ENCODE measurements around the gene TMEM270. TPM values are rescaled to one million over a fixed set of nuclear protein-coding genes. Genes with fewer than 3 reads are reported as not detected.

TMEM270 gene
- total RNA-seq, 4 donors from 2014 or later: not detected

GRCh38 chr7:73823873-73824592, 36.9 kb upstream of the TMEM270 start:
- no peak for ATAC-seq
- in situ Hi-C loops (cut with MboI; ENCODE audit: low sequenced_read_pairs in 4 of 4): no loop called here
- H3K4me1 ChIP-seq: peaks cover 6 to 10% of the 10 kb centered on the region in 2 donors

GRCh38 chr7:73824986-73825385, 36.0 kb upstream of the TMEM270 start:
- ATAC-seq: no peak

More at GRCh38 chr7:73823873-73824592, 36.9 kb upstream of the TMEM270 start:
- H3K9me3 ChIP-seq: no peaks in the 10 kb centered on the region
- no peak for TF ChIP-seq POLR2A (IDR thresholded peaks at IDR 0.05)
- no peak for TF ChIP-seq CTCF (IDR thresholded peaks at IDR 0.05 in 4 of 5, conservative IDR thresholded peaks at IDR 0.05 in 1 of 5)
- no peak for DNase-seq
- intact Hi-C loops (cut with DNase I; ENCODE audit: low total_unique reads): no loop called here
- H3K27me3 ChIP-seq: no peaks in the 10 kb centered on the region
- H3K27ac ChIP-seq: no peak overlapping the region
- no peak overlapping the region for H3K4me3 ChIP-seq
- no peaks in the 10 kb centered on the region for H3K36me3 ChIP-seq

GRCh38 chr7:73827567-73828106, 33.3 kb upstream of the TMEM270 start:
- peak overlapping the region in 1 of 4 donors; percentile 19 for H3K27ac ChIP-seq
- in situ Hi-C loops (cut with MboI; ENCODE audit: low sequenced_read_pairs in 4 of 4) (no loop called here), intact Hi-C loops (cut with DNase I; ENCODE audit: low total_unique reads) (no loop called here)
- no peaks in the 10 kb centered on the region for H3K36me3 ChIP-seq
- no peak overlapping the region for H3K4me3 ChIP-seq
- TF ChIP-seq CTCF (IDR thresholded peaks at IDR 0.05 in 4 of 5, conservative IDR thresholded peaks at IDR 0.05 in 1 of 5) (no peak), POLR2A (IDR thresholded peaks at IDR 0.05) (no peak)
- peaks cover 6 to 10% of the 10 kb centered on the region in 2 donors for H3K4me1 ChIP-seq
- H3K9me3 ChIP-seq: no peaks in the 10 kb centered on the region
- no peaks in the 10 kb centered on the region for H3K27me3 ChIP-seq
- ATAC-seq (peak; percentile 71 to 75), DNase-seq (peak; percentile 32 to 44)

More at GRCh38 chr7:73824986-73825385, 36.0 kb upstream of the TMEM270 start:
- no peak for TF ChIP-seq POLR2A (IDR thresholded peaks at IDR 0.05)
- TF ChIP-seq CTCF (IDR thresholded peaks at IDR 0.05 in 4 of 5, conservative IDR thresholded peaks at IDR 0.05 in 1 of 5): no peak
- no peak for DNase-seq
- Histone ChIP-seq H3K9me3 (no peaks in the 10 kb centered on the region), H3K27me3 (no peaks in the 10 kb centered on the region), H3K4me1 (peaks cover 6 to 10% of the 10 kb centered on the region in 2 donors), H3K4me3 (no peak overlapping the region), H3K36me3 (no peaks in the 10 kb centered on the region), H3K27ac (no peak overlapping the region)
- intact Hi-C loops (cut with DNase I; ENCODE audit: low total_unique reads): no loop called here
- in situ Hi-C loops (cut with MboI; ENCODE audit: low sequenced_read_pairs in 4 of 4): no loop called here

GRCh38 chr7:73828107-73828803, 32.7 kb upstream of the TMEM270 start:
- peaks cover 6 to 10% of the 10 kb centered on the region in 2 donors for H3K4me1 ChIP-seq
- TF ChIP-seq POLR2A (IDR thresholded peaks at IDR 0.05) (no peak), CTCF (IDR thresholded peaks at IDR 0.05 in 4 of 5, conservative IDR thresholded peaks at IDR 0.05 in 1 of 5) (no peak)
- in situ Hi-C loops (cut with MboI; ENCODE audit: low sequenced_read_pairs in 4 of 4): no loop called here

More at GRCh38 chr7:73828107-73828803, 32.7 kb upstream of the TMEM270 start:
- no peaks in the 10 kb centered on the region for H3K36me3 ChIP-seq
- H3K27me3 ChIP-seq: no peaks in the 10 kb centered on the region
- H3K4me3 ChIP-seq: no peak overlapping the region
- no peaks in the 10 kb centered on the region for H3K9me3 ChIP-seq
- intact Hi-C loops (cut with DNase I; ENCODE audit: low total_unique reads): no loop called here
- ATAC-seq (peak in 1 of 2 donors; percentile 41), DNase-seq (no peak)
- H3K27ac ChIP-seq: no peak overlapping the region

All from gastrocnemius medialis (tissue), 4 donors.